ENCODE data around the gene WNT3. TPM values are rescaled to one million over a fixed set of nuclear protein-coding genes. Genes with fewer than 3 reads are reported as not detected.
"Not testable (repeated sequence)": the region's sequence is repeated elsewhere in the genome, so short reads cannot be mapped to it uniquely, and the experiment has no call there.

WNT3 gene
- total RNA-seq, 2 experiments from 2014 or later, result not detected

DNA sequence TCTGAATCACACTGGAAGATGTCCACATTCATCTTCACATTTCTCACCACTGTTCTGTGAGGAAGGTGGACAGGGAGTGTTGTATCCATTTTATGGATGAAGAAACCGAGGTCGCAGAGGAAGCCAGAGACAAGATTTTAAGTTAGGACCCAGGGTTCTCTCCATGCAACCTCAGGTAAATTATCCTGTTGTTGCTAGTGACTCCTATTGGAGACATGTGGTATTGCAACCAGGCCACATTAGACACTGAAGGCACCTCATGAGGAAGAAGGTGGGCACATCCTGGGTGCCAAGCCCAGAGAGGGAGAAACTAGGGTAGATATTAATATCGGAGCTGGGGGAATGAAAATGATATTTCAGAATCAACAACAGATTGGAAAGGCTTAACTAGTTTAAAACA is 24.3 kb upstream of the WNT3 start:
- H3K27me3 ChIP-seq (ENCODE audit: control insufficient read depth in 1 of 2, insufficient read depth in 2 of 2, low read length in 2 of 2), result peaks cover 23 to 33% of the 10 kb centered on the region in 2 experiments
- ATAC-seq (ENCODE audit: poor library complexity) (no peak), DNase-seq (no peak)
- POLR2A ChIA-PET, result no interaction called here
- H3K4me3 Mint-ChIP-seq, result no peak overlapping the region
- no peak overlapping the region for H3K27ac ChIP-seq (ENCODE audit: low read depth in 1 of 2, low read length in 2 of 2)
- TF ChIP-seq, protein P1, sequence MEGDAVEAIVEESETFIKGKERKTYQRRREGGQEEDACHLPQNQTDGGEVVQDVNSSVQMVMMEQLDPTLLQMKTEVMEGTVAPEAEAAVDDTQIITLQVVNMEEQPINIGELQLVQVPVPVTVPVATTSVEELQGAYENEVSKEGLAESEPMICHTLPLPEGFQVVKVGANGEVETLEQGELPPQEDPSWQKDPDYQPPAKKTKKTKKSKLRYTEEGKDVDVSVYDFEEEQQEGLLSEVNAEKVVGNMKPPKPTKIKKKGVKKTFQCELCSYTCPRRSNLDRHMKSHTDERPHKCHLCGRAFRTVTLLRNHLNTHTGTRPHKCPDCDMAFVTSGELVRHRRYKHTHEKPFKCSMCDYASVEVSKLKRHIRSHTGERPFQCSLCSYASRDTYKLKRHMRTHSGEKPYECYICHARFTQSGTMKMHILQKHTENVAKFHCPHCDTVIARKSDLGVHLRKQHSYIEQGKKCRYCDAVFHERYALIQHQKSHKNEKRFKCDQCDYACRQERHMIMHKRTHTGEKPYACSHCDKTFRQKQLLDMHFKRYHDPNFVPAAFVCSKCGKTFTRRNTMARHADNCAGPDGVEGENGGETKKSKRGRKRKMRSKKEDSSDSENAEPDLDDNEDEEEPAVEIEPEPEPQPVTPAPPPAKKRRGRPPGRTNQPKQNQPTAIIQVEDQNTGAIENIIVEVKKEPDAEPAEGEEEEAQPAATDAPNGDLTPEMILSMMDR (IDR thresholded peaks at IDR 0.05), result no peak
- H3K9me3 ChIP-seq (ENCODE audit: control insufficient read depth in 1 of 2, insufficient read depth in 1 of 2, low read length in 2 of 2), result peaks cover 11 to 15% of the 10 kb centered on the region in 2 experiments
- intact Hi-C loops (cut with DNase I, micrococcal nuclease), result loop anchor here in 1 of 2 experiments (2.0 to 5.0 kb wide), 2 partner anchors 98 to 159 kb away; no protein-coding TSS in a partner anchor
- CTCF ChIA-PET, result interaction anchor here (1.2 kb wide), 1 partner anchor 98 kb away, joined by 5 read pairs; no protein-coding TSS in a partner anchor
- no peaks in the 10 kb centered on the region for H3K36me3 ChIP-seq (ENCODE audit: insufficient read depth, low read length)
- H3K9me3 Mint-ChIP-seq, result peaks cover 5% of the 10 kb centered on the region
- H3K36me3 Mint-ChIP-seq (ENCODE audit: low read depth), result no peaks in the 10 kb centered on the region
- no peak overlapping the region for H3K27ac Mint-ChIP-seq
- peaks cover 74% of the 10 kb centered on the region for H3K27me3 Mint-ChIP-seq
- no peak overlapping the region for H3K4me3 ChIP-seq (ENCODE audit: low read length)
- H3K4me1 Mint-ChIP-seq (ENCODE audit: low read depth), result no peaks in the 10 kb centered on the region
- peaks cover 7% of the 10 kb centered on the region for H3K4me1 ChIP-seq (ENCODE audit: insufficient read depth, low read length)

DNA sequence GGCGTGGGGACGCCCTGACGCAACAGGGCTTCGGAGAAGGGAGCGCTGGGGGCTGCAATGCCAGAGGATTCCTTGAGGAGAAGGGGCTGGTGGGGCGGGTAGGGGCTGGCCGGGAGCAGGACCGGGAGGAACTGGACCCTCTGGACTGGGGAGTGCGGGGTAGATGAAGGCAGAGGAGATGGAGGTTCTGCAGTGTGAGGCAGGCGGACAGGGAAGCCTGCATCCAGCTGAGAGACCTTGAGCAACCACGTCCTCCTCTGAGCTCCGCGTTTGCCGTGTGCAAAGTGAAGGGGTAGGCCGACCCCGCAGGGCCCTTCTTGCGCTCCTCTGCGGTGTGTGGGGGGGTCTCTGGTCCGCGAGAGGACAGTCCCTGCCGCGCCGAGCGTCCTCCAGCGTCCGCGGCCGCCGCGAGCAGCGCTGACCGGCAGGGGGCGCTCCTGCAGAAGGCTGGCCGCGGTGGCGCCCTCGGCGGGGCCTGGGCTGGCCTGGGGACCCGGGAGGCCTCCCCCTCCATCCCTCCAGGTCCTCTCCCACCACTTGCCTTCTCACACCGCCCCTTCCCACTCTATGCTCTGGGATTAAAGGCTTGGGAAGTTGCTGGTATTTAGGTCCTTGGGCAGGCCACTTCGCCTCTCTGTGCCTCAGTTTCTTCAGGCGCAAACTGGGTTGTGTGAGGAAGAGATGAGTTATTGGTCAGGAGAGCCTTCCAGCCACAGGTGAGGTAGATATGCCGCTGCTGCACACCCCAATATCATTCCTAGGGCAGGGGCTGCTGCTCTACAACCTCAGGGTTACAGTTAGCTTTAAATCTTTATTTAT is 23.3 kb upstream of the WNT3 start:
- Mint-ChIP-seq H3K27ac (no peak overlapping the region), H3K27me3 (peaks cover 63% of the 10 kb centered on the region), H3K9me3 (peaks cover 5% of the 10 kb centered on the region), H3K4me1 (ENCODE audit: low read depth) (no peaks in the 10 kb centered on the region), H3K4me3 (no peak overlapping the region), H3K36me3 (ENCODE audit: low read depth) (no peaks in the 10 kb centered on the region)
- H3K9me3 ChIP-seq (ENCODE audit: control insufficient read depth in 1 of 2, insufficient read depth in 1 of 2, low read length in 2 of 2), result peaks cover 11 to 15% of the 10 kb centered on the region in 2 experiments
- DNase-seq, result peak in 3 of 14 experiments; percentile 20 to 54 (median 47)
- peaks cover 7% of the 10 kb centered on the region for H3K4me1 ChIP-seq (ENCODE audit: insufficient read depth, low read length)
- H3K27me3 ChIP-seq (ENCODE audit: control insufficient read depth in 1 of 2, insufficient read depth in 2 of 2, low read length in 2 of 2), result peaks cover 18 to 26% of the 10 kb centered on the region in 2 experiments
- TF ChIP-seq, protein P1 (IDR thresholded peaks at IDR 0.05), result peak; percentile 57
- ChIA-PET POLR2A (no interaction called here), CTCF (interaction anchor here (0.6 to 1.2 kb wide), 2 partner anchors 99 to 401 kb away, joined by 4 to 5 read pairs; no protein-coding TSS in a partner anchor)
- intact Hi-C loops (cut with DNase I, micrococcal nuclease), result loop anchor here in 1 of 2 experiments (2.0 to 5.0 kb wide), 2 partner anchors 99 to 161 kb away; no protein-coding TSS in a partner anchor
- no peaks in the 10 kb centered on the region for H3K36me3 ChIP-seq (ENCODE audit: insufficient read depth, low read length)
- peak; percentile 24 for ATAC-seq (ENCODE audit: poor library complexity)
- no peak overlapping the region for H3K27ac ChIP-seq (ENCODE audit: low read depth in 1 of 2, low read length in 2 of 2)
- H3K4me3 ChIP-seq (ENCODE audit: low read length), result no peak overlapping the region

DNA sequence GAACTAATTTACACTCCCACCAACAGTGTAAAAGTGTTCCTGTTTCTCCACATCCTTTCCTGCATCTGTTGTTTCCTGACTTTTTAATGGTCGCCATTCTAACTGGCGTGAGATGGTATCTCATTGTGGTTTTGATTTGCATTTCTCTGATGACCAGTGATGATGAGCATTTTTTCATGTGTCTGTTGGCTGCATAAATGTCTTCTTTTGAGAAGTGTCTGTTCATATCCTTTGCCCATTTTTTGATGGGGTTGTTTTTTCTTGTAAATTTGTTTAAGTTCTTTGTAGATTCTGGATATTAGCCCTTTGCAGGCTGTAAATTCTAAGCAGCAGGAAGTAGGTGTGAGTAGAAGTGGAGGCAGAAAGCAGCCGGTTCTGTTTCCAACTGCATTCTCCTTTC is 22.1 kb upstream of the WNT3 start:
- H3K4me3 Mint-ChIP-seq; H3K4me1 ChIP-seq (ENCODE audit: insufficient read depth, low read length); H3K4me1 Mint-ChIP-seq (ENCODE audit: low read depth); CTCF ChIA-PET; H3K36me3 ChIP-seq (ENCODE audit: insufficient read depth, low read length); H3K4me3 ChIP-seq (ENCODE audit: low read length); H3K27ac ChIP-seq (ENCODE audit: low read depth in 1 of 2, low read length in 2 of 2); H3K36me3 Mint-ChIP-seq (ENCODE audit: low read depth); POLR2A ChIA-PET; H3K27ac Mint-ChIP-seq; DNase-seq; ATAC-seq (ENCODE audit: poor library complexity); H3K9me3 Mint-ChIP-seq: not testable (repeated sequence)
- H3K27me3 Mint-ChIP-seq, result peaks cover 65% of the 10 kb centered on the region
- intact Hi-C loops (cut with DNase I, micrococcal nuclease), result loop anchor here in 1 of 2 experiments (5.0 kb wide), 1 partner anchor 162 kb away; no protein-coding TSS in a partner anchor
- H3K27me3 ChIP-seq (ENCODE audit: control insufficient read depth in 1 of 2, insufficient read depth in 2 of 2, low read length in 2 of 2), result peaks cover 16 to 26% of the 10 kb centered on the region in 2 experiments
- peaks cover 11 to 15% of the 10 kb centered on the region in 2 experiments for H3K9me3 ChIP-seq (ENCODE audit: control insufficient read depth in 1 of 2, insufficient read depth in 1 of 2, low read length in 2 of 2)
